SK-N-SH treated with all-trans-retinoic acid at 6 μM for 48 hours (cell line): ENCODE measurements around the gene RNF144A.

Source experiments
- ARNTL ChIP-seq: fragments of 450-650 bp; formaldehyde crosslinking; IDR thresholded peaks from 2 replicates; pipeline ENCODE4 v1.5.0; 2020; ENCODE audit warnings: low read depth, mild to moderate bottlenecking, moderate library complexity, borderline replicate concordance
- ISL1 ChIP-seq: fragments of 250-450 bp; sonication (Bioruptor Pico); IDR thresholded peaks from 2 replicates; pipeline ENCODE4 v2.1.2; 2022; ENCODE audit warnings: mild to moderate bottlenecking, moderate library complexity
- OSR1 ChIP-seq: fragments of 250-450 bp; sonication (Bioruptor Pico); IDR thresholded peaks from 2 replicates; pipeline ENCODE4 v1.8.0; 2022; ENCODE audit warnings: moderate library complexity, mild to moderate bottlenecking, inconsistent platforms
- RARB ChIP-seq: fragments of 250-450 bp; sonication (Bioruptor Pico); IDR thresholded peaks from 2 replicates; pipeline ENCODE4 v1.8.0; 2021; ENCODE audit warnings: mild to moderate bottlenecking, moderate library complexity
- TOX ChIP-seq: fragments of 250-450 bp; sonication (Bioruptor Pico); IDR thresholded peaks from 2 replicates; pipeline ENCODE4 v1.8.0; 2021; ENCODE audit warnings: mild to moderate bottlenecking, moderate library complexity, borderline replicate concordance
- ZFP30 ChIP-seq: fragments of 450-650 bp; formaldehyde crosslinking; IDR thresholded peaks from 2 replicates; pipeline ENCODE4 v1.5.0; 2022; ENCODE audit warnings: mild to moderate bottlenecking, moderate library complexity
- TF ChIP-seq, protein P1 (sequence below): fragments of 250-450 bp; sonication (Bioruptor Pico); IDR thresholded peaks from 2 replicates; pipeline ENCODE4 v1.8.0; 2020; ENCODE audit warnings: mild to moderate bottlenecking, moderate library complexity, borderline replicate concordance

DNA sequence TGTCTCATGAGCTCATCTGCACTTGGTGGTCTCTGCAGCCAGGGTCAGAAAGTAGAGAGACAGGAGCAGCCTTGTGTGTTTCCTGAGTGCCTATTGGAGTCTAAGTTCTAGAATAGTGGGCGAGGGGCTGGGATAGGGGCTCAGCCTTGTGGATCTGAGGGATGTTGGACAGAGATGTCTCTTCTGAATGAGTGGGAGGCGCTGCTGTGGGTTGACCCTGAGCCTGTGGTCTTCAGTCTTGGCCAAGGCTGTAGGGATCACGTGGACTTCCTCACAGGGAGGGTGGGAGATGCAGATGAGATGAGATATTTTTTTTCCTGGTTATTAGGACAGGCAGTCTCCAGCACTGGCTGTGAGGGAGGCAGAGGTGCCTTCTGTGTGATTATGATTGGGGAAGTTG lies 61.8 kb downstream of the RNF144A start:
- TF ChIP-seq OSR1 (no peak), ISL1 (CRISPR knock-in tag) (no peak), ZFP30 (CRISPR knock-in tag) (no peak), RARB (CRISPR knock-in tag) (no peak), TOX (CRISPR knock-in tag) (no peak), ARNTL (no peak)
- TF ChIP-seq, protein P1, sequence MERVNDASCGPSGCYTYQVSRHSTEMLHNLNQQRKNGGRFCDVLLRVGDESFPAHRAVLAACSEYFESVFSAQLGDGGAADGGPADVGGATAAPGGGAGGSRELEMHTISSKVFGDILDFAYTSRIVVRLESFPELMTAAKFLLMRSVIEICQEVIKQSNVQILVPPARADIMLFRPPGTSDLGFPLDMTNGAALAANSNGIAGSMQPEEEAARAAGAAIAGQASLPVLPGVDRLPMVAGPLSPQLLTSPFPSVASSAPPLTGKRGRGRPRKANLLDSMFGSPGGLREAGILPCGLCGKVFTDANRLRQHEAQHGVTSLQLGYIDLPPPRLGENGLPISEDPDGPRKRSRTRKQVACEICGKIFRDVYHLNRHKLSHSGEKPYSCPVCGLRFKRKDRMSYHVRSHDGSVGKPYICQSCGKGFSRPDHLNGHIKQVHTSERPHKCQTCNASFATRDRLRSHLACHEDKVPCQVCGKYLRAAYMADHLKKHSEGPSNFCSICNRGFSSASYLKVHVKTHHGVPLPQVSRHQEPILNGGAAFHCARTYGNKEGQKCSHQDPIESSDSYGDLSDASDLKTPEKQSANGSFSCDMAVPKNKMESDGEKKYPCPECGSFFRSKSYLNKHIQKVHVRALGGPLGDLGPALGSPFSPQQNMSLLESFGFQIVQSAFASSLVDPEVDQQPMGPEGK (CRISPR knock-in tag): no peak
